IMR-90 (cell line): ENCODE data around the gene SIAH1.

Source experiments
- CEBPB ChIP-seq: IDR thresholded peaks from 2 replicates; pipeline ENCODE4 v1.6.1; 2012; ENCODE audit warnings: low read depth, low read length, improper control_type of control experiment
- CHD1 ChIP-seq: IDR thresholded peaks from 2 replicates; pipeline ENCODE4 v1.6.1; 2012; ENCODE audit warnings: low read depth, low read length, improper control_type of control experiment
- FOS ChIP-seq: fragments of 150-350 bp; IDR thresholded peaks from 2 replicates; pipeline ENCODE4 v1.6.1; 2016; ENCODE audit warnings: low read depth, low read length
- MAFK ChIP-seq: IDR thresholded peaks from 2 replicates; pipeline ENCODE4 v1.6.1; 2012; ENCODE audit warnings: low read depth, low read length, improper control_type of control experiment
- MAZ ChIP-seq: IDR thresholded peaks from 2 replicates; pipeline ENCODE4 v1.6.1; 2012; ENCODE audit warnings: low read depth, mild to moderate bottlenecking, low read length, improper control_type of control experiment, moderate library complexity, borderline replicate concordance
- MXI1 ChIP-seq: IDR thresholded peaks from 2 replicates; pipeline ENCODE4 v1.6.1; 2012; ENCODE audit warnings: low read depth, mild to moderate bottlenecking, low read length, moderate library complexity, borderline replicate concordance
- POLR2A ChIP-seq: IDR thresholded peaks from 2 replicates; pipeline ENCODE4 v1.6.1; 2012; ENCODE audit warnings: mild to moderate bottlenecking, low read depth, low read length
- RAD21 ChIP-seq: IDR thresholded peaks from 2 replicates; pipeline ENCODE4 v1.6.1; 2012; ENCODE audit warnings: low read length, improper control_type of control experiment
- RCOR1 ChIP-seq: IDR thresholded peaks from 2 replicates; pipeline ENCODE4 v1.6.1; 2012; ENCODE audit warnings: mild to moderate bottlenecking, low read length, improper control_type of control experiment; ENCODE audit not compliant: insufficient replicate concordance
- SMC3 ChIP-seq: fragments of 150-350 bp; IDR thresholded peaks from 2 replicates; pipeline ENCODE4 v1.6.1; 2016; ENCODE audit warnings: low read depth, mild to moderate bottlenecking, antibody characterized with exemption, low read length, moderate library complexity
- TF ChIP-seq, protein P1 (sequence below): conservative IDR thresholded peaks from 2 replicates; pipeline ENCODE4 v1.5.1; 2012; ENCODE audit warnings: mild to moderate bottlenecking, low read depth, low read length, improper control_type of control experiment
- TF ChIP-seq, protein P2 (sequence below): fragments of 150-350 bp; IDR thresholded peaks from 2 replicates; pipeline ENCODE4 v1.6.1; 2016; ENCODE audit warnings: low read depth, mild to moderate bottlenecking, low read length, moderate library complexity, borderline replicate concordance

DNA sequence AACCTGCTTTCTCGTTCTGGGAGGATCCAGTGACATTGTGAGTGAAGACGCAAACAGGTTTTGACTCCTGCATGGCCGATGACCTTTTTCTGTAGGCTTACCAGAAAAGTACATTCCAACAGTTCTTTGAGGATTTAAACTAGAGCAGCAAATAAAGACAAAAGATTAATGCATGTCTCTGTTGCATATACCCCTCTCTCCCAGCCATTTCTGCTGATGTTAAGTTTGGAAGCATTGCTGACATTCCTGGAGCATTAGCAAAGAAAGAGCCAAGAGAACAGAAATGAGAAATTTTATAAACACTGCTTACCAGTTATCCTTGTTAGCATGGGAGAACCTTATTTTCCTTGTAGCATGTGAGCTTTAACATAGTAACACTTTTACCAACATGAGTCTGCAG is 49.3 kb downstream of the SIAH1 start:
- no peak for TF ChIP-seq RAD21
- TF ChIP-seq, protein P1, sequence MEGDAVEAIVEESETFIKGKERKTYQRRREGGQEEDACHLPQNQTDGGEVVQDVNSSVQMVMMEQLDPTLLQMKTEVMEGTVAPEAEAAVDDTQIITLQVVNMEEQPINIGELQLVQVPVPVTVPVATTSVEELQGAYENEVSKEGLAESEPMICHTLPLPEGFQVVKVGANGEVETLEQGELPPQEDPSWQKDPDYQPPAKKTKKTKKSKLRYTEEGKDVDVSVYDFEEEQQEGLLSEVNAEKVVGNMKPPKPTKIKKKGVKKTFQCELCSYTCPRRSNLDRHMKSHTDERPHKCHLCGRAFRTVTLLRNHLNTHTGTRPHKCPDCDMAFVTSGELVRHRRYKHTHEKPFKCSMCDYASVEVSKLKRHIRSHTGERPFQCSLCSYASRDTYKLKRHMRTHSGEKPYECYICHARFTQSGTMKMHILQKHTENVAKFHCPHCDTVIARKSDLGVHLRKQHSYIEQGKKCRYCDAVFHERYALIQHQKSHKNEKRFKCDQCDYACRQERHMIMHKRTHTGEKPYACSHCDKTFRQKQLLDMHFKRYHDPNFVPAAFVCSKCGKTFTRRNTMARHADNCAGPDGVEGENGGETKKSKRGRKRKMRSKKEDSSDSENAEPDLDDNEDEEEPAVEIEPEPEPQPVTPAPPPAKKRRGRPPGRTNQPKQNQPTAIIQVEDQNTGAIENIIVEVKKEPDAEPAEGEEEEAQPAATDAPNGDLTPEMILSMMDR, result no peak
- no peak for TF ChIP-seq MXI1
- no peak for TF ChIP-seq SMC3
- no peak for TF ChIP-seq FOS
- no peak for TF ChIP-seq MAZ
- TF ChIP-seq POLR2A, result no peak
- no peak for TF ChIP-seq CEBPB
- no peak for TF ChIP-seq RCOR1
- TF ChIP-seq, protein P2, sequence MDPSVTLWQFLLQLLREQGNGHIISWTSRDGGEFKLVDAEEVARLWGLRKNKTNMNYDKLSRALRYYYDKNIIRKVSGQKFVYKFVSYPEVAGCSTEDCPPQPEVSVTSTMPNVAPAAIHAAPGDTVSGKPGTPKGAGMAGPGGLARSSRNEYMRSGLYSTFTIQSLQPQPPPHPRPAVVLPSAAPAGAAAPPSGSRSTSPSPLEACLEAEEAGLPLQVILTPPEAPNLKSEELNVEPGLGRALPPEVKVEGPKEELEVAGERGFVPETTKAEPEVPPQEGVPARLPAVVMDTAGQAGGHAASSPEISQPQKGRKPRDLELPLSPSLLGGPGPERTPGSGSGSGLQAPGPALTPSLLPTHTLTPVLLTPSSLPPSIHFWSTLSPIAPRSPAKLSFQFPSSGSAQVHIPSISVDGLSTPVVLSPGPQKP, result no peak
- peak; percentile 76 for TF ChIP-seq MAFK
- no peak for TF ChIP-seq CHD1
